Nephron progenitor cell (in vitro differentiated cells): Measurements from ENCODE around the gene CEP19.

ENCODE experiments used
- DNase-seq: peaks from one replicate; pipeline ENCODE4 v3.0.0; 2021
- H3K27ac Mint-ChIP-seq: 2 replicates; pipeline ENCODE4 v1.8.0; 2021; ENCODE audit warnings: mild to moderate bottlenecking, moderate library complexity, mixed read lengths
- H3K27me3 Mint-ChIP-seq: 2 replicates; pipeline ENCODE4 v1.8.0; 2021; ENCODE audit warnings: mild to moderate bottlenecking, low read depth, mixed read lengths; ENCODE audit not compliant: poor library complexity
- H3K36me3 Mint-ChIP-seq: 2 replicates; pipeline ENCODE4 v1.8.0; 2021; ENCODE audit warnings: low read depth, mixed read lengths
- H3K4me1 Mint-ChIP-seq: 2 replicates; pipeline ENCODE4 v1.8.0; 2021; ENCODE audit warnings: mixed read lengths
- H3K4me3 Mint-ChIP-seq: 2 replicates; pipeline ENCODE4 v1.8.0; 2021; ENCODE audit warnings: mild to moderate bottlenecking, moderate library complexity, mixed read lengths
- H3K9me3 Mint-ChIP-seq: 2 replicates; pipeline ENCODE4 v1.8.0; 2021; ENCODE audit warnings: mild to moderate bottlenecking, moderate library complexity, mixed read lengths
- CTCF ChIP-seq: fragments of 200-600 bp; sonication (generic); IDR thresholded peaks from 2 replicates; pipeline ENCODE4 v1.5.0; 2021; ENCODE audit warnings: antibody characterized with exemption

Gene CEP19

GRCh38 chr3:196711838-196712513 lies at the start of gene CEP19, which contains the start of gene PIGX:
Gene CEP19 (minus strand): TSS chr3:196712250. CDS start chr3:196708657, 3,593 bp downstream.
Gene PIGX (plus strand): TSS chr3:196712377.
- peaks cover 28% of the 10 kb centered on the region for H3K4me1 Mint-ChIP-seq
- H3K27ac Mint-ChIP-seq, result peak within 1 kb of the TSS; percentile 51
- peak; percentile 87 for DNase-seq
- H3K27me3 Mint-ChIP-seq, result peaks cover 10% of the 10 kb centered on the region
- H3K36me3 Mint-ChIP-seq, result peaks cover 3% of the 10 kb centered on the region
- H3K4me3 Mint-ChIP-seq, result peak within 1 kb of the TSS; percentile 91
- TF ChIP-seq CTCF, result no peak
- H3K9me3 Mint-ChIP-seq, result no peaks in the 10 kb centered on the region

- Mint-ChIP-seq H3K4me3 (no peak overlapping the region), H3K27ac (peak overlapping the region; percentile 23), H3K4me1 (no peaks in the 10 kb centered on the region), H3K27me3 (no peaks in the 10 kb centered on the region), H3K9me3 (peaks cover 74% of the 10 kb centered on the region), H3K36me3 (peaks cover 86% of the 10 kb centered on the region)
- TF ChIP-seq CTCF, result no peak
- DNase-seq, result no peak
These were observed 46.1 kb upstream of the CEP19 start for GRCh38 chr3:196757876-196758739.

GRCh38 chr3:196756732-196757131 lies 44.7 kb upstream of the CEP19 start:
- H3K36me3 Mint-ChIP-seq, result peaks cover 89% of the 10 kb centered on the region
- TF ChIP-seq CTCF, result no peak

GRCh38 chr3:196754091-196754981 lies 42.3 kb upstream of the CEP19 start:
- no peak for DNase-seq
- Mint-ChIP-seq H3K36me3 (peaks cover 95% of the 10 kb centered on the region), H3K4me3 (no peak overlapping the region), H3K9me3 (peaks cover 77% of the 10 kb centered on the region), H3K27me3 (no peaks in the 10 kb centered on the region), H3K4me1 (no peaks in the 10 kb centered on the region), H3K27ac (peak overlapping the region; percentile 68)
- no peak for TF ChIP-seq CTCF

More at GRCh38 chr3:196756732-196757131, 44.7 kb upstream of the CEP19 start:
- no peaks in the 10 kb centered on the region for H3K27me3 Mint-ChIP-seq
- no peak for DNase-seq
- H3K9me3 Mint-ChIP-seq, result peaks cover 77% of the 10 kb centered on the region
- no peaks in the 10 kb centered on the region for H3K4me1 Mint-ChIP-seq
- no peak overlapping the region for H3K27ac Mint-ChIP-seq
- no peak overlapping the region for H3K4me3 Mint-ChIP-seq

- Mint-ChIP-seq H3K4me3 (no peak overlapping the region), H3K4me1 (no peaks in the 10 kb centered on the region), H3K27ac (no peak overlapping the region), H3K27me3 (no peaks in the 10 kb centered on the region), H3K36me3 (peaks cover 95% of the 10 kb centered on the region), H3K9me3 (peaks cover 80% of the 10 kb centered on the region)
- DNase-seq, result no peak
- no peak for TF ChIP-seq CTCF
These were observed 41.2 kb upstream of the CEP19 start for GRCh38 chr3:196753201-196753600.
